CD4-positive, alpha-beta T cell (primary cell): ENCODE measurements around the gene GNAO1. TPM values are rescaled to one million over a fixed set of nuclear protein-coding genes. Genes with fewer than 3 reads are reported as not detected.

ENCODE experiments used
- ATAC-seq: fragments of 200-7000 bp; cut with Tn5 transposase; one replicate; pipeline ENCODE4 v1.10.0; 2022; ENCODE audit warnings: mild to moderate bottlenecking; ENCODE audit not compliant: poor library complexity
- CTCF ChIA-PET: fragments of 350-600 bp; sonication (Branson Sonifier 250); formaldehyde crosslinking; loops from one replicate; lab custom pipeline; 2021; ENCODE audit warnings: antibody characterized with exemption, inconsistent platforms; lab: Charles Lee
- POLR2A ChIA-PET: fragments of 350-600 bp; sonication (Branson Sonifier 250); formaldehyde crosslinking; loops from one replicate; lab custom pipeline; 2021; ENCODE audit warnings: antibody characterized with exemption, inconsistent platforms; lab: Charles Lee
- DNase-seq, 14 experiments: peaks; one replicate each; pipeline ENCODE4 v3.0.0-alpha.2; 2013 to 2020; ENCODE audit warnings: mixed read lengths in 2 of 14
- H3K27ac ChIP-seq, 2 donors: one replicate each; pipeline versions ENCODE4 v1.5.1 to v1.7.0; 2013; ENCODE audit warnings: low read length in 2 of 2, low read depth in 1 of 2, mild to moderate bottlenecking in 1 of 2
- H3K27me3 ChIP-seq, 2 experiments: 1 replicate in 1 of 2; 2 replicates in 1 of 2; pipeline versions ENCODE4 v1.6.1 to v1.7.0; 2013; ENCODE audit warnings: low read length in 2 of 2, control low read depth in 1 of 2, mild to moderate bottlenecking in 1 of 2, moderate library complexity in 1 of 2; ENCODE audit not compliant: insufficient read depth in 2 of 2, control insufficient read depth in 1 of 2
- H3K36me3 ChIP-seq: one replicate; pipeline ENCODE4 v1.6.1; 2013; ENCODE audit warnings: low read length, control low read depth; ENCODE audit not compliant: insufficient read depth
- H3K4me1 ChIP-seq: one replicate; pipeline ENCODE4 v1.6.1; 2013; ENCODE audit warnings: low read length, control low read depth; ENCODE audit not compliant: insufficient read depth
- H3K4me3 ChIP-seq: one replicate; pipeline ENCODE4 v1.5.1; 2013; ENCODE audit warnings: mild to moderate bottlenecking, low read length, moderate library complexity
- H3K9me3 ChIP-seq, 2 experiments: 1 replicate in 1 of 2; 2 replicates in 1 of 2; pipeline versions ENCODE4 v1.6.1 to v1.7.0; 2013; ENCODE audit warnings: low read length in 2 of 2, mild to moderate bottlenecking in 2 of 2, control low read depth in 1 of 2, moderate library complexity in 1 of 2; ENCODE audit not compliant: control insufficient read depth in 1 of 2, insufficient read depth in 1 of 2
- H3K27ac Mint-ChIP-seq: one replicate; pipeline ENCODE4 v1.8.0; 2020; ENCODE audit warnings: mixed read lengths
- H3K27me3 Mint-ChIP-seq: one replicate; pipeline ENCODE4 v1.8.0; 2021; ENCODE audit warnings: mixed read lengths
- H3K36me3 Mint-ChIP-seq: one replicate; pipeline ENCODE4 v1.8.0; 2021; ENCODE audit warnings: low read depth, mixed read lengths
- H3K4me1 Mint-ChIP-seq: one replicate; pipeline ENCODE4 v1.8.0; 2021; ENCODE audit warnings: low read depth, mixed read lengths
- H3K4me3 Mint-ChIP-seq: one replicate; pipeline ENCODE4 v1.8.0; 2020; ENCODE audit warnings: mild to moderate bottlenecking, mixed read lengths
- H3K9me3 Mint-ChIP-seq: one replicate; pipeline ENCODE4 v1.8.0; 2020; ENCODE audit warnings: mixed read lengths
- CTCF ChIP-seq: fragments of 200-600 bp; IDR thresholded peaks from one replicate; pipeline ENCODE4 v1.8.0; 2022; ENCODE audit warnings: antibody characterized with exemption, mild to moderate bottlenecking
- intact Hi-C, 2 experiments: fragments of 100-400 bp; cut with DNase I in 1 of 2; cut with micrococcal nuclease in 1 of 2; formaldehyde crosslinking; loops; one replicate each; pipeline versions ENCODE4 v1.15.1 to v1.9.0; 2023 to 2025; cut with DNase I, micrococcal nuclease
- total RNA-seq, 174 experiments: library from RNA in 2 of 174; stranded (reverse) in 2 of 174; gene quantifications; one replicate each; pipeline ENCODE4 v1.2.3 and lab custom pipeline; 2021 to 2026

GNAO1 gene
- total RNA-seq, 2 experiments from 2014 or later = 7.3 to 7.9 TPM

DNA sequence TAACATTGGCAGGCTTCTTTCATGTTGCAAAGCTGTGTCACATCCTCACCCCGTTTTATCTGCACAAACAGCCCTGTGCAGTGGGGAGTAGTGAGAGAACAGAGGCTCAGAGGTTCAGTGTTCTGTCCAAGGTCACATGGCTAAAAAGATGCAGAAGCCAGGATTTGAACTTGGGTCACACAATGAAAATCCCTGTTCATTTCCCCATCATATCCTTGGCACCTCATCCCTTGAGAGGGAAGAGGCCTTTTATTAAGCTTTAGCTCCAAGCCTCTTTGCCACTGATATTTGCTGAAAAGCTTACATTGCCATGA, 127.5 kb downstream of the GNAO1 start:
- no peak overlapping the region for H3K4me3 Mint-ChIP-seq
- Histone ChIP-seq H3K9me3 (no peaks in the 10 kb centered on the region), H3K36me3 (no peaks in the 10 kb centered on the region), H3K27ac (no peak overlapping the region), H3K4me1 (peaks cover 9% of the 10 kb centered on the region), H3K27me3 (no peaks in the 10 kb centered on the region), H3K4me3 (no peak overlapping the region)
- POLR2A ChIA-PET = interaction anchor here (1.2 kb wide), 1 partner anchor 116 kb away, joined by 3 read pairs; no protein-coding TSS in a partner anchor
- CTCF ChIA-PET = interaction anchor here (1.1 to 2.5 kb wide), 10 partner anchors 10 to 854 kb away, joined by 3 to 29 read pairs (median 5); no protein-coding TSS in a partner anchor
- no peak for TF ChIP-seq CTCF
- no peaks in the 10 kb centered on the region for H3K27me3 Mint-ChIP-seq
- H3K36me3 Mint-ChIP-seq = no peaks in the 10 kb centered on the region
- DNase-seq (no peak), ATAC-seq (no peak)
- intact Hi-C loops = loop anchor here (1.0 to 10.0 kb wide), 5 partner anchors 374 to 851 kb away; no protein-coding TSS in a partner anchor
- H3K4me1 Mint-ChIP-seq = no peaks in the 10 kb centered on the region
- H3K27ac Mint-ChIP-seq = no peak overlapping the region
- no peaks in the 10 kb centered on the region for H3K9me3 Mint-ChIP-seq

GRCh38 chr16:56319376-56319775, 128.1 kb downstream of the GNAO1 start:
- Histone ChIP-seq H3K36me3 (no peaks in the 10 kb centered on the region), H3K27me3 (no peaks in the 10 kb centered on the region), H3K4me3 (no peak overlapping the region), H3K27ac (no peak overlapping the region), H3K4me1 (peaks cover 9% of the 10 kb centered on the region), H3K9me3 (no peaks in the 10 kb centered on the region)
- Mint-ChIP-seq H3K9me3 (no peaks in the 10 kb centered on the region), H3K27me3 (no peaks in the 10 kb centered on the region), H3K27ac (no peak overlapping the region), H3K4me1 (no peaks in the 10 kb centered on the region), H3K4me3 (no peak overlapping the region), H3K36me3 (no peaks in the 10 kb centered on the region)
- no peak for ATAC-seq
- intact Hi-C loops = loop anchor here in 1 of 2 experiments (2.0 to 10.0 kb wide), 4 partner anchors 385 to 852 kb away; no protein-coding TSS in a partner anchor
- POLR2A ChIA-PET = no interaction called here
- no peak for DNase-seq
- CTCF ChIA-PET = interaction anchor here (1.7 to 2.5 kb wide), 2 partner anchors 117 to 374 kb away, joined by 10 to 29 read pairs; no protein-coding TSS in a partner anchor
- TF ChIP-seq CTCF = no peak

DNA sequence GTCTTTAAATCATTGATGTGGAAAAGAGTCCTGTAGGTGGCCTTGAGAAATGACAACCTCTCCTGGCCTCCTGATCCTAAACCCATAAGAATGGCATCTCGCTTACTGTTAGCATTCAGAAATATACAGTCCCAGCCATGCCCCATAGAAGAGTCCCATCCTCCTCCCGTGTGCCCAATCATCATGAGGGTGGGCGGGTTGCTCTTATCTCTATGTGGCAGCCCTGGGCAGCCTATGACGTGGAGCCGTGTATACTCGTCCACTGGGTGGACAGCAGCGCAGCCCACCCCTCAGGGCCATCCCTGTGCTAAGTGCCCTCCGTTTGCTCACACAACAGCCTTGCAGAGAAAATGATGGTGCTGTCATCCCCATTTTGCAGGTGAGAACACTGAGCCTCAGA, 128.8 kb downstream of the GNAO1 start:
- Mint-ChIP-seq H3K27me3 (no peaks in the 10 kb centered on the region), H3K36me3 (no peaks in the 10 kb centered on the region), H3K4me3 (no peak overlapping the region), H3K9me3 (no peaks in the 10 kb centered on the region), H3K27ac (no peak overlapping the region), H3K4me1 (no peaks in the 10 kb centered on the region)
- DNase-seq (no peak), ATAC-seq (no peak)
- H3K9me3 ChIP-seq = no peaks in the 10 kb centered on the region
- ChIA-PET POLR2A (no interaction called here), CTCF (no interaction called here)
- no peak for TF ChIP-seq CTCF
- no peak overlapping the region for H3K4me3 ChIP-seq
- no peaks in the 10 kb centered on the region for H3K36me3 ChIP-seq
- intact Hi-C loops = no loop called here
- H3K27ac ChIP-seq = no peak overlapping the region
- no peaks in the 10 kb centered on the region for H3K27me3 ChIP-seq
- H3K4me1 ChIP-seq = peaks cover 9% of the 10 kb centered on the region
